LNCaP clone FGC (cell line): ENCODE data around the gene TMEM250.

ENCODE experiments used
- DNase-seq: peaks from one replicate; pipeline ENCODE4 v3.0.0-alpha.2; 2011; ENCODE audit warnings: low read depth
- H3K4me3 ChIP-seq: 2 replicates; pipeline ENCODE4 v1.5.1; 2011; ENCODE audit warnings: mild to moderate bottlenecking, low read depth, low read length, control low read depth
- CTCF ChIP-seq: IDR thresholded peaks from 2 replicates; pipeline ENCODE4 v1.5.1; 2012; ENCODE audit warnings: mild to moderate bottlenecking; ENCODE audit not compliant: control insufficient read depth, insufficient read depth; ENCODE audit errors: extremely low read depth

Gene TMEM250

GRCh38 chr9:136092741-136093140 lies 25.9 kb downstream of the TMEM250 start:
- no peak for DNase-seq
- peak; percentile 20; the same call in 1 of the 2 replicates for TF ChIP-seq CTCF
- H3K4me3 ChIP-seq, result no peak overlapping the region

GRCh38 chr9:136092353-136092650 lies 26.4 kb downstream of the TMEM250 start:
- no peak overlapping the region for H3K4me3 ChIP-seq
- TF ChIP-seq CTCF, result no peak
- DNase-seq, result no peak

GRCh38 chr9:136091582-136092352 lies 26.9 kb downstream of the TMEM250 start:
- no peak overlapping the region for H3K4me3 ChIP-seq
- DNase-seq, result no peak
- TF ChIP-seq CTCF, result no peak

GRCh38 chr9:136090768-136091581 lies 27.7 kb downstream of the TMEM250 start:
- TF ChIP-seq CTCF, result no peak
- no peak overlapping the region for H3K4me3 ChIP-seq
- DNase-seq, result no peak

GRCh38 chr9:136090056-136090735 lies 28.5 kb downstream of the TMEM250 start:
- no peak for DNase-seq
- no peak for TF ChIP-seq CTCF
- no peak overlapping the region for H3K4me3 ChIP-seq

GRCh38 chr9:136089697-136090045 lies 29.0 kb downstream of the TMEM250 start:
- peak; percentile 24; the same call in 1 of the 2 replicates for TF ChIP-seq CTCF
- no peak overlapping the region for H3K4me3 ChIP-seq
- DNase-seq, result no peak
